HepG2 (cell line): ENCODE measurements around the gene HCRTR1. TPM values are rescaled to one million over a fixed set of nuclear protein-coding genes. Genes with fewer than 3 reads are reported as not detected.

Experiments
- BRCA1 ChIP-seq: sonication (generic); formaldehyde crosslinking; IDR thresholded peaks from 2 replicates; pipeline ENCODE4 v1.4.0; 2020; ENCODE audit warnings: missing genetic modification reagents
- CBX5 ChIP-seq: sonication (generic); formaldehyde crosslinking; IDR thresholded peaks from 2 replicates; pipeline ENCODE4 v1.4.0; 2020; ENCODE audit warnings: missing genetic modification reagents, borderline replicate concordance
- DMAP1 ChIP-seq: IDR thresholded peaks from 2 replicates; pipeline ENCODE4 v1.6.1; 2016
- EP300 ChIP-seq, 3 experiments: sonication (generic) in 1 of 3; formaldehyde crosslinking in 1 of 3; IDR thresholded peaks; 2 replicates each; pipeline versions ENCODE4 v1.5.1 to v1.6.1; 2011 to 2020; ENCODE audit warnings: low read depth in 2 of 3, low read length in 2 of 3, borderline replicate concordance in 1 of 3, improper control_type of control experiment in 1 of 3, mild to moderate bottlenecking in 1 of 3, missing genetic modification reagents in 1 of 3, moderate library complexity in 1 of 3
- ETV5 ChIP-seq: IDR thresholded peaks from 2 replicates; pipeline ENCODE4 v1.6.1; 2018; ENCODE audit warnings: missing biosample characterization, missing genetic modification reagents, inconsistent platforms, borderline replicate concordance
- FOXK2 ChIP-seq: fragments of 450-650 bp; IDR thresholded peaks from 2 replicates; pipeline ENCODE4 v1.6.1; 2016
- IKZF1 ChIP-seq: fragments of 450-650 bp; IDR thresholded peaks from 2 replicates; pipeline ENCODE4 v1.7.1; 2016
- KDM1A ChIP-seq: IDR thresholded peaks from 2 replicates; pipeline ENCODE4 v1.6.1; 2016; ENCODE audit warnings: missing compliant biosample characterization
- LBX2 ChIP-seq: sonication (generic); formaldehyde crosslinking; IDR thresholded peaks from 2 replicates; pipeline ENCODE4 v1.5.0; 2020; ENCODE audit warnings: missing genetic modification reagents, mild to moderate bottlenecking, borderline replicate concordance
- MTF1 ChIP-seq: sonication (generic); formaldehyde crosslinking; IDR thresholded peaks from 2 replicates; pipeline ENCODE4 v1.5.0; 2020; ENCODE audit warnings: missing genetic modification reagents
- PAX8 ChIP-seq: sonication (generic); formaldehyde crosslinking; IDR thresholded peaks from 2 replicates; pipeline ENCODE4 v1.8.0; 2022; ENCODE audit warnings: mild to moderate bottlenecking, missing genetic modification reagents, borderline replicate concordance
- TCF7L2 ChIP-seq: IDR thresholded peaks from 2 replicates; pipeline ENCODE4 v1.6.1; 2011; ENCODE audit warnings: mild to moderate bottlenecking, low read depth, low read length, moderate library complexity
- ZBTB49 ChIP-seq: sonication (generic); formaldehyde crosslinking; IDR thresholded peaks from 2 replicates; pipeline ENCODE4 v1.4.0; 2020; ENCODE audit warnings: missing genetic modification reagents, borderline replicate concordance
- ZFP37 ChIP-seq: sonication (generic); formaldehyde crosslinking; IDR thresholded peaks from 2 replicates; pipeline ENCODE4 v1.4.0; 2020; ENCODE audit warnings: missing genetic modification reagents, borderline replicate concordance
- ZFP82 ChIP-seq: sonication (generic); formaldehyde crosslinking; IDR thresholded peaks from 2 replicates; pipeline ENCODE4 v1.5.1; 2020; ENCODE audit warnings: mild to moderate bottlenecking, missing genetic modification reagents, borderline replicate concordance
- ZNF510 ChIP-seq: sonication (generic); formaldehyde crosslinking; IDR thresholded peaks from 2 replicates; pipeline ENCODE4 v1.4.0; 2020; ENCODE audit warnings: low read depth, mild to moderate bottlenecking, missing genetic modification reagents
- ZNF530 ChIP-seq: sonication (generic); formaldehyde crosslinking; IDR thresholded peaks from 2 replicates; pipeline ENCODE4 v1.5.0; 2020; ENCODE audit warnings: low read depth, mild to moderate bottlenecking, missing genetic modification reagents
- ZNF567 ChIP-seq: sonication (generic); formaldehyde crosslinking; IDR thresholded peaks from 2 replicates; pipeline ENCODE4 v1.8.1; 2023; ENCODE audit warnings: mild to moderate bottlenecking, missing genetic modification reagents, borderline replicate concordance
- ZNF580 ChIP-seq: IDR thresholded peaks from 2 replicates; pipeline ENCODE4 v1.6.1; 2016; ENCODE audit warnings: low read depth, borderline replicate concordance
- ZNF780A ChIP-seq: sonication (generic); formaldehyde crosslinking; IDR thresholded peaks from 2 replicates; pipeline ENCODE4 v1.8.0; 2022; ENCODE audit warnings: mild to moderate bottlenecking, missing genetic modification reagents, moderate library complexity
- polyA plus RNA-seq, 8 experiments: library from polyadenylated mRNA; depleted of rRNA in 3 of 8; stranded (reverse) in 7 of 8; unstranded in 1 of 8; fragments of >200 nt; fragmentation: Illumina TruSeq in 4 of 8; extraction: Trizol in 4 of 8; gene quantifications; 2 replicates each; pipeline versions ENCODE4 v1.2.1 to v1.2.3, GENCODE V29; 2011 to 2016; ENCODE audit warnings: low read depth in 4 of 8, missing spikeins in 1 of 8, mixed read lengths in 1 of 8; ENCODE audit not compliant: insufficient read depth in 1 of 8
- total RNA-seq, 5 experiments: library from RNA; depleted of rRNA; stranded (reverse); fragments of >200 nt; fragmentation: Illumina TruSeq; extraction: Trizol; gene quantifications; 2 replicates each; pipeline ENCODE4 v1.2.3, GENCODE V29; 2016; ENCODE audit warnings: low read depth in 1 of 5
- TF ChIP-seq, protein P1 (sequence below): conservative IDR thresholded peaks from 2 replicates; pipeline ENCODE4 v1.6.1; 2018; ENCODE audit warnings: missing genetic modification reagents
- TF ChIP-seq, protein P2 (sequence below): IDR thresholded peaks from 2 replicates; pipeline ENCODE4 v1.6.1; 2016
- TF ChIP-seq, protein P3 (sequence below): sonication (generic); formaldehyde crosslinking; IDR thresholded peaks from 2 replicates; pipeline ENCODE4 v1.5.1; 2020; ENCODE audit warnings: missing genetic modification reagents, mild to moderate bottlenecking, borderline replicate concordance

HCRTR1 gene
- total and polyA plus RNA-seq, 2 of the 13 experiments (the other 11 are each of a cell fraction or from before 2014, with no cell fraction given), result not detected

GRCh38 chr1:31575369-31576140, 41.9 kb upstream of the HCRTR1 start (continued):
- TF ChIP-seq ZBTB49 (CRISPR knock-in tag) (no peak), ZFP37 (no peak), ZNF567 (CRISPR knock-in tag) (no peak; the same call in 1 of the 2 replicates), LBX2 (CRISPR knock-in tag) (no peak), ZFP82 (no peak), DMAP1 (CRISPR knock-in tag) (no peak), BRCA1 (CRISPR knock-in tag) (no peak), IKZF1 (no peak), TCF7L2 (no peak), MTF1 (CRISPR knock-in tag) (no peak), FOXK2 (no peak), PAX8 (no peak), ZNF510 (CRISPR knock-in tag) (no peak), CBX5 (CRISPR knock-in tag) (peak; percentile 67; the same call in 1 of the 2 replicates), ZNF780A (no peak), EP300 (IDR thresholded peaks at IDR 0.05; ENCODE audit: low read depth in 2 of 2, low read length in 2 of 2) (peak; percentile 44 to 69; a peak in 3 of 4 replicates), EP300 (CRISPR knock-in tag; IDR thresholded peaks at IDR 0.05; ENCODE audit: borderline replicate concordance) (no peak; the same call in 1 of the 2 replicates), KDM1A (no peak), ETV5 (peak; percentile 74), ZNF580 (CRISPR knock-in tag) (no peak), ZNF530 (CRISPR knock-in tag) (no peak)
- TF ChIP-seq, protein P1, sequence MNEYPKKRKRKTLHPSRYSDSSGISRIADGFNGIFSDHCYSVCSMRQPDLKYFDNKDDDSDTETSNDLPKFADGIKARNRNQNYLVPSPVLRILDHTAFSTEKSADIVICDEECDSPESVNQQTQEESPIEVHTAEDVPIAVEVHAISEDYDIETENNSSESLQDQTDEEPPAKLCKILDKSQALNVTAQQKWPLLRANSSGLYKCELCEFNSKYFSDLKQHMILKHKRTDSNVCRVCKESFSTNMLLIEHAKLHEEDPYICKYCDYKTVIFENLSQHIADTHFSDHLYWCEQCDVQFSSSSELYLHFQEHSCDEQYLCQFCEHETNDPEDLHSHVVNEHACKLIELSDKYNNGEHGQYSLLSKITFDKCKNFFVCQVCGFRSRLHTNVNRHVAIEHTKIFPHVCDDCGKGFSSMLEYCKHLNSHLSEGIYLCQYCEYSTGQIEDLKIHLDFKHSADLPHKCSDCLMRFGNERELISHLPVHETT (CRISPR knock-in tag), result no peak
- TF ChIP-seq, protein P2, sequence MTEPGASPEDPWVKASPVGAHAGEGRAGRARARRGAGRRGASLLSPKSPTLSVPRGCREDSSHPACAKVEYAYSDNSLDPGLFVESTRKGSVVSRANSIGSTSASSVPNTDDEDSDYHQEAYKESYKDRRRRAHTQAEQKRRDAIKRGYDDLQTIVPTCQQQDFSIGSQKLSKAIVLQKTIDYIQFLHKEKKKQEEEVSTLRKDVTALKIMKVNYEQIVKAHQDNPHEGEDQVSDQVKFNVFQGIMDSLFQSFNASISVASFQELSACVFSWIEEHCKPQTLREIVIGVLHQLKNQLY (CRISPR knock-in tag), result no peak
- TF ChIP-seq, protein P3, sequence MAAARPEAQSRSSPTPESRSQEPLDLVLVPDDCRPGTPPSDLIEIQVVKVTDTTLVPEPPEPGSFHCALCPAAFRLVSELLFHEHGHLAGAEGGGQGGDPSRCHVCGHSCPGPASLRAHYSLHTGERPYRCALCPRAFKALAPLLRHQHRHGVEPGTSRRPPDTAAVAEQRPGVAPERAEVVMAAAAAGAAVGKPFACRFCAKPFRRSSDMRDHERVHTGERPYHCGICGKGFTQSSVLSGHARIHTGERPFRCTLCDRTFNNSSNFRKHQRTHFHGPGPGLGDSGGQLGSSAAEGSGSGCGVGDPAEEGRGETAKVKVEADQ (CRISPR knock-in tag), result no peak
